ENCODE measurements around the gene EIF1AD.

GRCh38 chr11:66042996-66043906, 41.3 kb upstream of the EIF1AD start:
- TF ChIP-seq POLR2AphosphoS5 (IDR thresholded peaks at IDR 0.05) (no peak), CTCF (IDR thresholded peaks at IDR 0.05) (no peak), POLR2A (IDR thresholded peaks at IDR 0.05; ENCODE audit: low read depth) (no peak), EP300 (IDR thresholded peaks at IDR 0.05) (no peak)
